T-cell (primary cell): ENCODE data around the gene ZWILCH. TPM values are rescaled to one million over a fixed set of nuclear protein-coding genes. Genes with fewer than 3 reads are reported as not detected.
A peak's percentile ranks its signal among the peaks of the same experiment; 100 is the strongest.

Experiments
- ATAC-seq, 4 experiments: fragments of 200-7000 bp in 3 of 4; fragments of 150-1000 bp in 1 of 4; cut with Tn5 transposase; replicated peaks in 1 of 4; 1 replicate in 3 of 4; 2 replicates in 1 of 4; pipeline ENCODE4 v1.10.0; 2021; ENCODE audit warnings: moderate library complexity in 3 of 4, mild to moderate bottlenecking in 2 of 4, moderate number of reproducible peaks in 1 of 4
- CTCF ChIA-PET, 2 donors: fragments of 300-600 bp; sonication (Branson Sonifier 250); formaldehyde crosslinking; loops; one replicate each; lab custom pipeline; 2022; ENCODE audit warnings: antibody characterized with exemption in 2 of 2; lab: Charles Lee
- POLR2A ChIA-PET, 2 donors: fragments of 300-600 bp; sonication (Branson Sonifier 250); formaldehyde crosslinking; loops; one replicate each; lab custom pipeline; 2022; ENCODE audit warnings: antibody characterized with exemption in 2 of 2; lab: Charles Lee
- DNase-seq, 35 experiments: peaks; one replicate each; pipeline versions ENCODE4 v3.0.0 to v3.0.0-alpha.2; 2013 to 2023
- H3K27ac ChIP-seq: one replicate; pipeline ENCODE4 v1.5.1; 2013; ENCODE audit warnings: low read length
- H3K27me3 ChIP-seq, 2 experiments: replicated peaks in 1 of 2; 1 replicate in 1 of 2; 2 replicates in 1 of 2; pipeline versions ENCODE4 v1.6.1 to v1.7.0; 2013; ENCODE audit warnings: low read length in 1 of 2, mixed read lengths in 1 of 2; ENCODE audit not compliant: control insufficient read depth in 2 of 2, insufficient read depth in 2 of 2; ENCODE audit errors: extremely low read depth in 1 of 2
- H3K36me3 ChIP-seq, 2 donors: 1 replicate in 1 of 2; 2 replicates in 1 of 2; pipeline versions ENCODE4 v1.6.1 to v1.7.0; 2013; ENCODE audit warnings: low read length in 1 of 2; ENCODE audit not compliant: control insufficient read depth in 2 of 2, insufficient read depth in 1 of 2; ENCODE audit errors: extremely low read depth in 1 of 2
- H3K4me1 ChIP-seq, 2 experiments: 1 replicate in 1 of 2; 2 replicates in 1 of 2; pipeline versions ENCODE4 v1.6.1 to v1.7.0; 2013; ENCODE audit warnings: low read length in 2 of 2, mixed read lengths in 1 of 2; ENCODE audit not compliant: insufficient read depth in 2 of 2, control insufficient read depth in 1 of 2; ENCODE audit errors: extremely low read depth in 1 of 2
- H3K4me3 ChIP-seq, 2 donors: 1 replicate in 1 of 2; 2 replicates in 1 of 2; pipeline versions ENCODE4 v1.5.1 to v1.7.0; 2013; ENCODE audit warnings: mild to moderate bottlenecking in 2 of 2, low read length in 1 of 2, moderate library complexity in 1 of 2; ENCODE audit not compliant: control insufficient read depth in 1 of 2; ENCODE audit errors: extremely low read depth in 1 of 2
- H3K9me3 ChIP-seq: 2 replicates; pipeline ENCODE4 v1.7.0; 2013
- H3K27ac Mint-ChIP-seq, 2 donors: one replicate each; pipeline ENCODE4 v1.8.0; 2020 to 2021; ENCODE audit warnings: mild to moderate bottlenecking in 2 of 2, mixed read lengths in 2 of 2
- H3K27me3 Mint-ChIP-seq, 2 donors: one replicate each; pipeline ENCODE4 v1.8.0; 2021 to 2022; ENCODE audit warnings: mixed read lengths in 2 of 2
- H3K36me3 Mint-ChIP-seq: one replicate; pipeline ENCODE4 v1.8.0; 2021; ENCODE audit warnings: mixed read lengths
- H3K4me1 Mint-ChIP-seq, 3 donors: one replicate each; pipeline ENCODE4 v1.8.0; 2020 to 2022; ENCODE audit warnings: mixed read lengths in 3 of 3, mild to moderate bottlenecking in 1 of 3
- H3K4me3 Mint-ChIP-seq, 3 donors: one replicate each; pipeline ENCODE4 v1.8.0; 2020 to 2022; ENCODE audit warnings: mild to moderate bottlenecking in 3 of 3, mixed read lengths in 3 of 3, moderate library complexity in 3 of 3
- H3K9me3 Mint-ChIP-seq, 3 donors: one replicate each; pipeline ENCODE4 v1.8.0; 2020 to 2022; ENCODE audit warnings: mixed read lengths in 3 of 3
- WGBS: methylation state at CpG from one replicate; pipeline ENCODE4 v1.1.5; 2013; ENCODE audit warnings: missing lambda C conversion rate; ENCODE audit not compliant: insufficient coverage; 5-methylcytosine and 5-hydroxymethylcytosine counted together
- total RNA-seq, 35 experiments: library from RNA in 6 of 35; stranded (reverse) in 6 of 35; fragments of 120-200 nt in 1 of 35; gene quantifications; one replicate each; pipeline versions ENCODE4 v1.2.1 to v1.2.4 and lab custom pipeline; 2013 to 2026

The ZWILCH gene
- total RNA-seq, 5 donors from 2014 or later (not counting 1 experiment from before 2014, with no cell fraction given): 4.9 to 9.2 (median 6.2) TPM

DNA sequence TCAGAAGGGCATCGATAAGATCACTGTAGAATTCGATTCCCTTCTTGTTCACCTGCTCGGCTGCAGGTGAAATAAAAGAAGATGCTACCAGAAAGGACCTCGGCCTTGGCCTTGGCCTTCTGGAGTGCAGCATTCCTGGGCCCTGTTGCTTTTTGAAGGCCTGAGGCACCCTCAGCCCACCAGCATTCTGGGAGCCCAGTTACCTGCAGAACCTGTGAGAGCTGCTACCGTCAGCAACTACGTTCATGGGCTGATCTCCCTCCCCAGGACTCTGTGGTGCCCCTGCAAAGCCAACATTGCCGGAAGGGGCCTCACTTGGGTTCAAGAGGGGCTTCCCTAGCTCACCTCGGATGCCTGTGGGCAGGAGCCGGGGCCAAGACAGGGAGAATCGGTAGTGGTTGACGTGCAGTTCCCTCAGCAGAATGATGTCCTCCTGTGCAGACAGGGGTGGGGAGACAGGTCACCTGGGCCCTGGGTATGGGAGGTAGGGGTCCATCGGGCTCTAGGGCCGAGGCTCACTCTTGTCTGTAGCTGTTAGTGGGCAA lies 58.5 kb downstream of the ZWILCH start:
- CTCF ChIA-PET: no interaction called here
- no peaks in the 10 kb centered on the region for H3K9me3 ChIP-seq
- H3K27ac ChIP-seq: no peak overlapping the region

DNA sequence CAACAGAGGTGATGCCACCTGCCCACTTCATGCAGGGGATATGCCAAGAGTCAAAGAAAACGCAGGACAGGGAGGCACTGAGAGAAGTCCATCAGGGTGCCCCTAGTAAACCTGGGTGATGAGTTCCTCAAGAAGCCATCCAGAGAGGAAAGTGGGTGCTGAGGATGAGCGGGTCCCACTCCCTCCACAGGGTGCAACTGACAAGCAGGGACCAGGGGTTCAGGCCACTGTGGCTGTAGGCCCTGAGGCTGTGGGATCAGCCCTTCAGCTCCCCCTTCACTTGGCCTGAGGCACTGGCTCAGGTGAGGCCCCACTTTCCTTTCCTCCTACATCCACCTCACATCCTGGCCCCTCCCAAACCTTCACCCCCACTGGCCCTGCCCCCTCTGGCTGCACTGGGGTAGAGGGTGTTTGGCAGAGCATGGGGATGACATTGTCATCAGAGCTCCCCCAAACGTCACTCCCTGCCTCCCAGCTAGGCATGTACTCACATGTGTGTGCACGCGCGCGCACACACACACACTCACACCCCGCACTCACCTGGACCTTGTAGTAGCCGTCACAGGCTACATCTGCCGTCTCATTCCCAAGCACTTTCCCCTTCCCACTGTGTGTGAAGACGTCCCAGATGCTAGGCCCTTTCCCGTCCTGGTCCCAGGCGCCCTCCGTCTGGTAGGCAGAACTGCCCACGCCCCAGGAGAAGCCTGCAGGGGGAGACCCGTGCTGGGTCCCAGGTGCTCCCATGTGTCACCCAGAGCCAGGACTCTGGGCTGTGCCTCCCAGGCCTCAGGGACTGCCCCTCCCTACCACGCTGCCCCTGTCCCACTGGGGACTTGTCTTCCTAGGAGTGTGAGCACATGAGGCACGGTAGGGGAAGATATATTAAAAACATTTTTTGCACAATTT lies 59.3 kb downstream of the ZWILCH start:
- CTCF ChIA-PET: no interaction called here
- no peaks in the 10 kb centered on the region for H3K9me3 ChIP-seq
- no peak overlapping the region for H3K27ac Mint-ChIP-seq
- H3K27me3 Mint-ChIP-seq: no peaks in the 10 kb centered on the region
- H3K4me3 Mint-ChIP-seq: no peak overlapping the region
- H3K36me3 Mint-ChIP-seq: no peaks in the 10 kb centered on the region
- no peak overlapping the region for H3K27ac ChIP-seq
- no peak overlapping the region for H3K4me3 ChIP-seq
- no peak for ATAC-seq
- peaks cover 0 to 2% of the 10 kb centered on the region in 2 experiments for H3K27me3 ChIP-seq
- H3K4me1 Mint-ChIP-seq: peaks cover 4 to 8% (median 6%) of the 10 kb centered on the region in 3 donors
- no peak for DNase-seq
- peaks cover 0 to 6% of the 10 kb centered on the region in 2 experiments for H3K4me1 ChIP-seq
- no peaks in the 10 kb centered on the region for H3K9me3 Mint-ChIP-seq
- no peaks in the 10 kb centered on the region for H3K36me3 ChIP-seq
- POLR2A ChIA-PET: no interaction called here
- WGBS: 91% methylated on average over 16 of the region's 18 CpGs

More for the DNA sequence above, 58.5 kb downstream of the ZWILCH start:
- ATAC-seq (no peak), DNase-seq (no peak)
- H3K27me3 ChIP-seq: peaks cover 0 to 2% of the 10 kb centered on the region in 2 experiments
- no peaks in the 10 kb centered on the region for H3K36me3 Mint-ChIP-seq
- peaks cover 0 to 6% of the 10 kb centered on the region in 2 experiments for H3K4me1 ChIP-seq
- H3K4me3 ChIP-seq: no peak overlapping the region
- no peak overlapping the region for H3K4me3 Mint-ChIP-seq
- H3K27me3 Mint-ChIP-seq: no peaks in the 10 kb centered on the region
- POLR2A ChIA-PET: no interaction called here
- H3K27ac Mint-ChIP-seq: no peak overlapping the region
- no peaks in the 10 kb centered on the region for H3K9me3 Mint-ChIP-seq
- H3K4me1 Mint-ChIP-seq: peaks cover 4 to 8% (median 6%) of the 10 kb centered on the region in 3 donors
- H3K36me3 ChIP-seq: no peaks in the 10 kb centered on the region
- WGBS: 92% methylated on average over 11 of the region's 13 CpGs

DNA sequence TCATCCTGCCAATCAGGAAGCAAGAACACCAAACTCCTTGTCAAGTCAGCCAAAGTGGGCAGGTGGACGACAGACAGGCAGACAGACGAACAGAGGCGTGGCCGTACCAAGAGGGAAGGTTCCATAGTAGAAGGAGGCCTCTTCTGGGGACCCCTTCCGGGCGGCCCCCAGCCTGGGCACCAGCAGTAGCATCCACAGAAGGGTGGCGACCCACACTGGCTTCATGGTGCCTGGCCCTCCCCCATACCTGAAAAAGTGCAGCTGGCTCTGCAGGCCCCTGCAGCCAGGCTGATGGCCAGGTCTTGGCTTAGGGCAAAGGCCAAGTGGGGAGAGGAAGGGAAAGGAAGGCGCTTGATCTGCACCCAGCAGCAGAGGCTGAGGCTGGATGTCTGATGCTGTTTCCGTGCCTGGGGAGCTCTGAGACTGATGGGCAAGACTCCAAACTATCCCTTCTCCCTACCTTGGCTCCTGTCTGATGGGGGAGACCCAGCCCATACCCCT lies 60.1 kb downstream of the ZWILCH start:
- Mint-ChIP-seq H3K9me3 (no peaks in the 10 kb centered on the region), H3K36me3 (no peaks in the 10 kb centered on the region), H3K27ac (no peak overlapping the region), H3K4me1 (peaks cover 4 to 8% (median 6%) of the 10 kb centered on the region in 3 donors), H3K27me3 (no peaks in the 10 kb centered on the region), H3K4me3 (no peak overlapping the region)
- H3K36me3 ChIP-seq: no peaks in the 10 kb centered on the region
- H3K27ac ChIP-seq: no peak overlapping the region
- ChIA-PET POLR2A (no interaction called here), CTCF (interaction anchor here in 1 of 2 donors (0.7 kb wide), 2 partner anchors 23 to 1879 kb away, joined by 3 to 12 read pairs; no protein-coding TSS in a partner anchor)
- 89% methylated on average over 5 of the region's 9 CpGs for WGBS
- ATAC-seq: no peak
- peaks cover 0 to 6% of the 10 kb centered on the region in 2 experiments for H3K4me1 ChIP-seq
- no peaks in the 10 kb centered on the region for H3K9me3 ChIP-seq
- H3K4me3 ChIP-seq: no peak overlapping the region
- H3K27me3 ChIP-seq: peaks cover 0 to 2% of the 10 kb centered on the region in 2 experiments
- no peak for DNase-seq

DNA sequence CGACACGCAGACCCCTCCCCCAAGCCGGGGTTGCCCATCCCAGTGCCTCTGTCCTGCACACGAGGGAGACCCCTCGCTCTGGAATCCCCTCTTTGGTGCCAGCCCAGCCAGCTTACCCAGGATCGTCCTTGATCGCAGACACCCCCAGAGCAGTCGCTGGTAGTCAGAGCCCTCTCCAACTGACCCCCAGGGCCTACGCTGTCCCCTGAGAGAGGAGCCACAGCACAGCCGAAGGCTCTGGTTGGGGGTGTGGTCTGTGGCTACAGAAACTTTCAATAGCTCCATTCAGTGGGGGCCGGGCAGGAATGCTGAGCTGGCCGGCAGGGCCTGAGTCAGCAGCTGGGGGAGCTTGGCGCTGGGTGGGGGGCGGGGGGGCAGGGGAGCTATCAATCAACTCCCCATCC lies 60.6 kb downstream of the ZWILCH start, which contains the start of gene LCTL:
LCTL (minus strand) TSS at position 258 of the 404 bp plus-strand sequence. CDS start 633 bp downstream, outside the sequence.
- no peaks in the 10 kb centered on the region for H3K36me3 Mint-ChIP-seq
- Histone ChIP-seq H3K27ac (no peak within 1 kb of the TSS), H3K9me3 (no peaks in the 10 kb centered on the region), H3K36me3 (no peaks in the 10 kb centered on the region), H3K4me1 (peaks cover 0 to 6% of the 10 kb centered on the region in 2 experiments), H3K27me3 (peaks cover 0 to 2% of the 10 kb centered on the region in 2 experiments), H3K4me3 (no peak within 1 kb of the TSS)
- H3K4me3 Mint-ChIP-seq: no peak within 1 kb of the TSS
- POLR2A ChIA-PET: no interaction called here
- no peaks in the 10 kb centered on the region for H3K9me3 Mint-ChIP-seq
- H3K4me1 Mint-ChIP-seq: peaks cover 4 to 8% (median 6%) of the 10 kb centered on the region in 3 donors
- H3K27me3 Mint-ChIP-seq: no peaks in the 10 kb centered on the region
- CTCF ChIA-PET: interaction anchor here in 1 of 2 donors (0.7 kb wide), 2 partner anchors 23 to 1879 kb away, joined by 3 to 12 read pairs; no protein-coding TSS in a partner anchor
- no peak for ATAC-seq
- H3K27ac Mint-ChIP-seq: no peak within 1 kb of the TSS
- whole genome bisulfite sequencing: 85% methylated on average over 5 of the region's 14 CpGs
- no peak for DNase-seq

DNA sequence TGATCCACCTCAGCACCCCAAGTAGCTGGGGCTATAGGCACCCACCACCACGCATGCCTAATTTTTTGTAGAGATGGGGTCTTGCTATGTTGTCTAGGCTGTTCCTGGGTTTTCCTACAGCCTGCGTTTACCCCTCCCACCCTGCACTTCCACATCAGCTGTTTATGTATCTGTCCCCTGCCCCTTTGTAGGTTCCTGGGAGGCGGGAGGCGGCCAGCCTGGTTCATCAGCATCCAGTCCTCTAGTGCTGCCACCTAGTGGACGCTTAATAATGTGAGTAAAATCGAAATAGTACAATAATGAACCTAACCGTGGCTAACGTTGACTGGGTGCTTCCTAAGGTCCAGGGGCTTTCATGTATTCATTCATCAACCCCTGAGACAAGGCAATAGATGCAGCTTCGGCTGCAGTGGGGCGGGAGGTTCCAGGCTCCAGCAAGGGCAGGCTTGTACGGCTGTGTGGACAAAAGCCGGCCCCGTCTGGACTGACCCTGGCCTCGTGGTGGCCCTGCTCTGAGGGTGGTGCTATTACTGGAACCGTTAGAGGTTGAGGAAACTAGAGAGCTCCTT lies 61.9 kb downstream of the ZWILCH start:
- CTCF ChIA-PET: interaction anchor here in 1 of 2 donors (0.6 to 0.7 kb wide), 2 partner anchors 101 to 588 kb away, joined by 3 to 4 read pairs; no protein-coding TSS in a partner anchor
- Histone ChIP-seq H3K4me1 (peaks cover 0 to 6% of the 10 kb centered on the region in 2 experiments), H3K27ac (no peak overlapping the region), H3K4me3 (no peak overlapping the region), H3K36me3 (no peaks in the 10 kb centered on the region), H3K9me3 (no peaks in the 10 kb centered on the region), H3K27me3 (peaks cover 0 to 2% of the 10 kb centered on the region in 2 experiments)
- Mint-ChIP-seq H3K9me3 (no peaks in the 10 kb centered on the region), H3K27ac (no peak overlapping the region), H3K36me3 (no peaks in the 10 kb centered on the region), H3K4me3 (no peak overlapping the region), H3K27me3 (no peaks in the 10 kb centered on the region), H3K4me1 (peaks cover 4 to 8% (median 6%) of the 10 kb centered on the region in 3 donors)
- POLR2A ChIA-PET: no interaction called here
- DNase-seq (peak in 28 of 35 experiments; percentile 5 to 70 (median 34)), ATAC-seq (peak in 2 of 4 experiments; percentile 45 to 53)
- 48% methylated on average over 9 of the region's 15 CpGs for whole genome bisulfite sequencing

DNA sequence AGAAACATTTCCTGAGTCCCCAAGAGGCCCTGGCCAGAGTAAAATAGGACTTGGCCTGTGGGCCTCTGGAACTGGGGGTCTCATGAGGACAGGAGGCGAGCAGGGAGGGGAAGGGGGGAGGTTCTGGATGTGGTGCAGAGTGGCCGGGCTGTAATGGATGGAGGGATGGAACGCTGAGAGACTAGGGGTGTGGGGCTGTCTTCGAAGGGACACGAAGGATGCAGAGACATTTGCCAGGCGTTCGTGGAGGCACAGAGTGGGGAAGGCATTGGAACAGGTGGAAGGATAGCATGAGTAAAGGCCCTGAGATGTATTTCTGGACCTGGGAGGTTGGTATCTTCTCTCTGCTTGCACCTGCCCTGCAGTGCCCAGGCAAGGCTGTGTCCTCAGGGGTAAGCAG lies 62.8 kb downstream of the ZWILCH start:
- H3K9me3 Mint-ChIP-seq: no peaks in the 10 kb centered on the region
- ATAC-seq (no peak), DNase-seq (no peak)
- no peak overlapping the region for H3K27ac ChIP-seq
- H3K4me3 ChIP-seq: no peak overlapping the region
- ChIA-PET POLR2A (no interaction called here), CTCF (no interaction called here)
- no peaks in the 10 kb centered on the region for H3K36me3 Mint-ChIP-seq
- no peaks in the 10 kb centered on the region for H3K36me3 ChIP-seq
- H3K27me3 ChIP-seq: peaks cover 0 to 2% of the 10 kb centered on the region in 2 experiments
- no peak overlapping the region for H3K27ac Mint-ChIP-seq
- 82% methylated on average over 7 of the region's 7 CpGs for WGBS
- no peaks in the 10 kb centered on the region for H3K9me3 ChIP-seq
- peaks cover 4 to 8% (median 6%) of the 10 kb centered on the region in 3 donors for H3K4me1 Mint-ChIP-seq
- H3K4me1 ChIP-seq: peaks cover 0 to 6% of the 10 kb centered on the region in 2 experiments
- H3K27me3 Mint-ChIP-seq: no peaks in the 10 kb centered on the region
- no peak overlapping the region for H3K4me3 Mint-ChIP-seq
